KBM-7 (cell line): ENCODE measurements around the gene FCGR3B.
"Not testable (repeated sequence)": the region's sequence is repeated elsewhere in the genome, so short reads cannot be mapped to it uniquely, and the experiment has no call there.

Experiments used
- DNase-seq: peaks from one replicate; pipeline ENCODE4 v3.0.0-alpha.2; 2015
- in situ Hi-C: fragments of 300-500 bp; cut with MboI; formaldehyde crosslinking; loops from 2 replicates; pipeline ENCODE4 v1.14.3; 2020; ENCODE audit warnings: low sequenced_read_pairs, low pct_unique_long_range_greater_than_20kb, mixed read lengths

The FCGR3B gene

DNA sequence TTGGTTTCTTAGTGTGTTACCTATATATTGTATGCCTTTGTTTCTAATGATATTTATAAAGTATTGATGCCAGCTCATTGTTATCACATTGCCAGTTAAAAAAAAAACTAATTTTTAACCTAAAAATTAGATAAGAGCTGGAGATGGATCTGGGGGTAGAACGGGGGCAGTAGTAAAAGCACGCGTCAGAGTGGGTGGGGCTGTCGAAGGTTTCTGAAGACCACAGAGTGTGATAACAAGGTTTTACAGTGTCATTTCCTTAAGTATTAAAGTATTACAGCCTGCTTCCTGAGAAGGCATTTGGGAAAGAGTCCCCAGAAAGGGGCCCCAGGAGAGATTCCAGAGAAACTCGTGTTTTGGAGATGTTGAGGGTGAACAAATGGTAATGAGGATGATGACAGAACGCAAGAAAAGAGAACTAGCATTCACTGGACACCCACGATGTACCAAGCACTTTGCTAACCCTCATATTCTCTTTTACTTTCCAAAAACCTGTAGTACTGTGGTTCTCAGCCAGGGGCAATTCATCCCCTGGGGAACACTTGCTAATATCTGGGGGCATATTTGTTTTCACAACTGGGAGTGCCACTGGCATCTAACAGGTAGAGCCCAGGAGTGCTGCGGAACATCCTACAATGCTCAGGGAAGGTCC is 51.0 kb downstream of the FCGR3B start:
- DNase-seq, in situ Hi-C loops: not testable (repeated sequence)

DNA sequence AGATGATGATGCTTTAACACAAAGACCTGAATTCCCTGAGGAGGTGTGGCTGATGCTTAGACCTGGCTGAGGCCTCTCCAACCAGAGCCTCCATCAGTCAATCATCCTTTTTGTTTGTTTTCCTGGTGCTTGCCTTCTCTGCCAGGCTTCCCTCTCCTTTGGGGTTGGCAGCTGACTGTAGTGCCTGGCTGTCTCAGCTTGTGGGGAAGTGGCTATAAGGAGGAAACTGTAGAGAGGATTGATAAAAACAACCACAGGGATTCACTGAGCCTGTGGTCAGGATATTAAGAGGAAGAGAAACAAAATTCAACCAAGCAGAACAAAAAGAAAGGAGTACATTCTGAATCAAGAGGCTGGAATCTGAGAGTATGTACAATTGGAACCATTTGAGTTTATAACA is 54.3 kb downstream of the FCGR3B start:
- DNase-seq, in situ Hi-C loops: not testable (repeated sequence)
